ENCODE results near the gene WWOX.

The WWOX gene

DNA sequence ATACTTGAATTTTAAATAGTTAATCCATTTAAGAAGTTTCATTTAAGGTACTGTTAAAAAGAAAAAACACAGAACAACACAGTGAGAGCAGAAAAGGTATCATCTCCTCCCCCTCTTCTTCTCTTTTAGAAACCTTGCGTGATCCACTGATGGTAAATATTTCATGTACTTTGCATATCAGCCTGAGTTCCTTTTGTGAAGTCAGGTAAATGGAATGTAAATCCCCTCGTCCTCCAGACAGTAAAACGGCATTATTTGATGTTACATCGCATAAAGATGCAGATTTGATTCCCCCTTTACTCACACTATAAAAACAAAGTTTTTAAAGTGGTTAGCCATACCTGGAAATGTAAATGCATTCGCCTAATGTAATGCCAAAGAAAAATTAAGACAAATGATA, 234.4 kb downstream of the WWOX start:
- no peak for TF ChIP-seq CTCF (IDR thresholded peaks at IDR 0.05; ENCODE audit: low read depth, low read length)
- DNase-seq (ENCODE audit: extremely low read depth, low read depth), result no peak

- no peak for TF ChIP-seq CTCF (IDR thresholded peaks at IDR 0.05; ENCODE audit: low read depth, low read length)
- no peak for DNase-seq (ENCODE audit: extremely low read depth, low read depth)
Measured at GRCh38 chr16:78340590-78340989, 241.1 kb downstream of the WWOX start.

- TF ChIP-seq CTCF (IDR thresholded peaks at IDR 0.05; ENCODE audit: low read depth, low read length), result no peak
- DNase-seq (ENCODE audit: extremely low read depth, low read depth), result no peak
Measured at GRCh38 chr16:78348068-78348467, 248.6 kb downstream of the WWOX start.

DNA sequence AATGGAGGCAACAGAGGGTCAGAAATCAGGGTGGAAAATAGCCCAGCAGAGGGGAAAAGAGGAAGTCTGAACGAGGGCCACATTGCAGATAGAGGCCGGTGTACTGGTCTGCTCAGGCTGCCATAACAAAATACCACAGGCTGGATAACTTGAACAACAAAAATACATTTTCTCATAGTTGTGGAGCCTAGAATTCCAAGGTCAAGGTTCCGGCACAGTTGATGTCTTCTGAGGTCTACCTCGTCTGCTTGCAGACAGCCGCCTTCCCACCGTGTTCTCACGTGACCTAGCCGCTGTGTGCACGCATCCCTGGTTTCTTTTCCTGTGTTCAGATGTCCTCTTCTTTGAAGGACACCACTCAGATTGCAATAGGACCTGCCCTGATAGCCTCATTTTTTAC, 249.4 kb downstream of the WWOX start:
- no peak for TF ChIP-seq CTCF (IDR thresholded peaks at IDR 0.05; ENCODE audit: low read depth, low read length)
- DNase-seq (ENCODE audit: extremely low read depth, low read depth), result no peak

- no peak for DNase-seq (ENCODE audit: extremely low read depth, low read depth)
- TF ChIP-seq CTCF (IDR thresholded peaks at IDR 0.05; ENCODE audit: low read depth, low read length), result no peak
Measured at GRCh38 chr16:78352184-78352583, 252.7 kb downstream of the WWOX start.

GRCh38 chr16:78353640-78354275, 254.3 kb downstream of the WWOX start:
- TF ChIP-seq CTCF (IDR thresholded peaks at IDR 0.05; ENCODE audit: low read depth, low read length), result no peak
- no peak for DNase-seq (ENCODE audit: extremely low read depth, low read depth)

GRCh38 chr16:78362524-78363135, 263.2 kb downstream of the WWOX start:
- DNase-seq (ENCODE audit: extremely low read depth, low read depth), result no peak

More at GRCh38 chr16:78362524-78363135, 263.2 kb downstream of the WWOX start:
- TF ChIP-seq CTCF (IDR thresholded peaks at IDR 0.05; ENCODE audit: low read depth, low read length), result no peak
